Nephron progenitor cell (in vitro differentiated cells): ENCODE data around the gene CRYGC.
"Not testable (repeated sequence)": the region's sequence is repeated elsewhere in the genome, so short reads cannot be mapped to it uniquely, and the experiment has no call there.

ENCODE experiments used
- DNase-seq: peaks from one replicate; pipeline ENCODE4 v3.0.0; 2021
- H3K27ac Mint-ChIP-seq: 2 replicates; pipeline ENCODE4 v1.8.0; 2021; ENCODE audit warnings: mild to moderate bottlenecking, moderate library complexity, mixed read lengths
- H3K27me3 Mint-ChIP-seq: 2 replicates; pipeline ENCODE4 v1.8.0; 2021; ENCODE audit warnings: mild to moderate bottlenecking, low read depth, mixed read lengths; ENCODE audit not compliant: poor library complexity
- H3K36me3 Mint-ChIP-seq: 2 replicates; pipeline ENCODE4 v1.8.0; 2021; ENCODE audit warnings: low read depth, mixed read lengths
- H3K4me1 Mint-ChIP-seq: 2 replicates; pipeline ENCODE4 v1.8.0; 2021; ENCODE audit warnings: mixed read lengths
- H3K4me3 Mint-ChIP-seq: 2 replicates; pipeline ENCODE4 v1.8.0; 2021; ENCODE audit warnings: mild to moderate bottlenecking, moderate library complexity, mixed read lengths
- H3K9me3 Mint-ChIP-seq: 2 replicates; pipeline ENCODE4 v1.8.0; 2021; ENCODE audit warnings: mild to moderate bottlenecking, moderate library complexity, mixed read lengths
- CTCF ChIP-seq: fragments of 200-600 bp; sonication (generic); IDR thresholded peaks from 2 replicates; pipeline ENCODE4 v1.5.0; 2021; ENCODE audit warnings: antibody characterized with exemption

Gene CRYGC

GRCh38 chr2:208142925-208143799 lies 13.5 kb upstream of the CRYGC start:
- Mint-ChIP-seq H3K4me1 (peaks cover 11% of the 10 kb centered on the region), H3K36me3 (no peaks in the 10 kb centered on the region), H3K27ac (peak overlapping the region; percentile 4), H3K4me3 (no peak overlapping the region), H3K9me3 (peaks cover 24% of the 10 kb centered on the region), H3K27me3 (no peaks in the 10 kb centered on the region)
- TF ChIP-seq CTCF: no peak
- DNase-seq: no peak

GRCh38 chr2:208142240-208142924 lies 12.8 kb upstream of the CRYGC start:
- Mint-ChIP-seq H3K27me3 (no peaks in the 10 kb centered on the region), H3K4me1 (peaks cover 11% of the 10 kb centered on the region), H3K4me3 (no peak overlapping the region), H3K36me3 (no peaks in the 10 kb centered on the region), H3K27ac (peak overlapping the region; percentile 4), H3K9me3 (peaks cover 31% of the 10 kb centered on the region)
- DNase-seq: no peak
- TF ChIP-seq CTCF: no peak

GRCh38 chr2:208139447-208139846 lies 9.8 kb upstream of the CRYGC start:
- no peak for TF ChIP-seq CTCF
- no peak for DNase-seq
- Mint-ChIP-seq H3K27me3 (no peaks in the 10 kb centered on the region), H3K36me3 (no peaks in the 10 kb centered on the region), H3K9me3 (peaks cover 28% of the 10 kb centered on the region), H3K4me3 (no peak overlapping the region), H3K4me1 (peaks cover 11% of the 10 kb centered on the region), H3K27ac (no peak overlapping the region)

GRCh38 chr2:208138334-208138733 lies 8.7 kb upstream of the CRYGC start:
- not testable (repeated sequence) for H3K4me1 Mint-ChIP-seq, H3K27ac Mint-ChIP-seq, DNase-seq, H3K27me3 Mint-ChIP-seq, H3K4me3 Mint-ChIP-seq, H3K36me3 Mint-ChIP-seq
- H3K9me3 Mint-ChIP-seq: peaks cover 28% of the 10 kb centered on the region

GRCh38 chr2:208136716-208137094 lies 7.1 kb upstream of the CRYGC start:
- DNase-seq: no peak
- H3K4me3 Mint-ChIP-seq: no peak overlapping the region
- H3K4me1 Mint-ChIP-seq: no peaks in the 10 kb centered on the region
- H3K27me3 Mint-ChIP-seq: no peaks in the 10 kb centered on the region
- H3K36me3 Mint-ChIP-seq: no peaks in the 10 kb centered on the region
- no peak for TF ChIP-seq CTCF
- peak overlapping the region; percentile 21 for H3K27ac Mint-ChIP-seq
- peaks cover 28% of the 10 kb centered on the region for H3K9me3 Mint-ChIP-seq

GRCh38 chr2:208135794-208136715 lies 6.4 kb upstream of the CRYGC start:
- no peaks in the 10 kb centered on the region for H3K27me3 Mint-ChIP-seq
- TF ChIP-seq CTCF: no peak
- peak overlapping the region; percentile 27 for H3K27ac Mint-ChIP-seq
- H3K4me1 Mint-ChIP-seq: peaks cover 1% of the 10 kb centered on the region
- peaks cover 28% of the 10 kb centered on the region for H3K9me3 Mint-ChIP-seq
- DNase-seq: no peak
- H3K4me3 Mint-ChIP-seq: no peak overlapping the region
- no peaks in the 10 kb centered on the region for H3K36me3 Mint-ChIP-seq
